ENCODE data around the gene ANKRD39.

Gene ANKRD39

GRCh38 chr2:96868555-96869280, 10.9 kb upstream of the ANKRD39 start:
- peak; percentile 93 for DNase-seq (ENCODE audit: low spot score)
- peak; percentile 71 for TF ChIP-seq CTCF (IDR thresholded peaks at IDR 0.05; ENCODE audit: extremely low read depth, missing control alignments)

- TF ChIP-seq CTCF (IDR thresholded peaks at IDR 0.05; ENCODE audit: extremely low read depth, missing control alignments): no peak
- DNase-seq (ENCODE audit: low spot score): no peak
Observed at GRCh38 chr2:96867756-96868554, 10.1 kb upstream of the ANKRD39 start.

- TF ChIP-seq CTCF (IDR thresholded peaks at IDR 0.05; ENCODE audit: extremely low read depth, missing control alignments): no peak
- DNase-seq (ENCODE audit: low spot score): no peak
Observed at GRCh38 chr2:96866986-96867755, 9.4 kb upstream of the ANKRD39 start.

- no peak for TF ChIP-seq CTCF (IDR thresholded peaks at IDR 0.05; ENCODE audit: extremely low read depth, missing control alignments)
- no peak for DNase-seq (ENCODE audit: low spot score)
Observed at GRCh38 chr2:96866586-96866985, 8.8 kb upstream of the ANKRD39 start.

- TF ChIP-seq CTCF (IDR thresholded peaks at IDR 0.05; ENCODE audit: extremely low read depth, missing control alignments): no peak
- DNase-seq (ENCODE audit: low spot score): no peak
Observed at GRCh38 chr2:96866149-96866548, 8.3 kb upstream of the ANKRD39 start.

GRCh38 chr2:96865654-96866053, 7.8 kb upstream of the ANKRD39 start:
- TF ChIP-seq CTCF (IDR thresholded peaks at IDR 0.05; ENCODE audit: extremely low read depth, missing control alignments): no peak
- no peak for DNase-seq (ENCODE audit: low spot score)
